GM19455 (cell line): ENCODE results near the gene CD38.

Experiments
- ATAC-seq: cut with Tn5 transposase; IDR thresholded peaks from one replicate; pipeline ENCODE4 v1.9.1; 2021; ENCODE audit not compliant: unreplicated experiment

Gene CD38

GRCh38 chr4:15894921-15895916, 117.1 kb downstream of the CD38 start:
- ATAC-seq = no peak

- ATAC-seq = no peak
These were observed 119.4 kb downstream of the CD38 start for GRCh38 chr4:15897577-15897976.

- ATAC-seq = no peak
These were observed 120.8 kb downstream of the CD38 start for GRCh38 chr4:15898902-15899301.

DNA sequence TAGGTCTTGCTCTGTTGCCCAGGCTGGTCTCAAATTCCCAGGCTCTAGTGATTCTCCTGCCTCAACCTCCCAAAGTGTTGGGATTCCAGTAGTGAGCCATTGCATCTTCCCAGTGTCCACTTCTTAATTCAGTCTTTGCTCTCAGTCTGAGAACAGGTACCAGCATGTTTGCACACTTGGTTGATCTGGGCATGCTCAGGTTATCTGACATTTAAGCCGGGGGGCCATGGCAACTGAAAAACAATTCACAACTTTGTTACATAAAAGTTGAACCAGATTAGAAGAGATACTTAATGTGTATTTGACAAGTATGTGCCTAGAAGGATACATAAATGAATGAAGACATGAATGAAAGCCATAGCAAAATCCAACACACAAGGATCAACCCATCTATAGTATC, 121.4 kb downstream of the CD38 start:
- no peak for ATAC-seq

GRCh38 chr4:15901007-15901406, 122.9 kb downstream of the CD38 start:
- no peak for ATAC-seq

DNA sequence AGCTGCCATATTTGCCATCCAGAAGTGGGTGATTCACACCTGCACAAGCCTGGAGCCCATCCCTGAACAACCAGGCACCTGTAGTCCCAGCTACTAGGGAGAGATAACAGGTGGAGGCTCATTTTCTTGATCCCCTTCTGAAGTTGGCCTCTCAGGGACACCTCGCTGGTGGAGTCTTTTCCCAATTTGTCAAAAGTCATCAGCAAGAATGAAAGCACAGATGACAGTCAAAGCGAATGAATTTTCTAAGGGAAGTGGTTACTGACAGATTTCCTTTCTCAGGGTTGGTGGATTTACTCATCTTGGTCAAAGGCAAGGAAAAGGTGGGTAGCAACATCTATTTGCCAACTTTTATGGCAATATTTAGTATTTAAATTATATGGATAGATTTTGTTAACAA, 123.9 kb downstream of the CD38 start:
- ATAC-seq = no peak

GRCh38 chr4:15902746-15903145, 124.6 kb downstream of the CD38 start:
- no peak for ATAC-seq
